GM12891 (cell line): Measurements from ENCODE around the gene SFXN3.

Experiments used
- POLR2A ChIP-seq: IDR thresholded peaks from 2 replicates; pipeline ENCODE4 v1.6.1; 2011; ENCODE audit warnings: low read depth, low read length, control low read depth
- POLR2AphosphoS5 ChIP-seq: IDR thresholded peaks from 2 replicates; pipeline ENCODE4 v1.6.1; 2011; ENCODE audit warnings: low read depth, low read length, control low read depth

DNA sequence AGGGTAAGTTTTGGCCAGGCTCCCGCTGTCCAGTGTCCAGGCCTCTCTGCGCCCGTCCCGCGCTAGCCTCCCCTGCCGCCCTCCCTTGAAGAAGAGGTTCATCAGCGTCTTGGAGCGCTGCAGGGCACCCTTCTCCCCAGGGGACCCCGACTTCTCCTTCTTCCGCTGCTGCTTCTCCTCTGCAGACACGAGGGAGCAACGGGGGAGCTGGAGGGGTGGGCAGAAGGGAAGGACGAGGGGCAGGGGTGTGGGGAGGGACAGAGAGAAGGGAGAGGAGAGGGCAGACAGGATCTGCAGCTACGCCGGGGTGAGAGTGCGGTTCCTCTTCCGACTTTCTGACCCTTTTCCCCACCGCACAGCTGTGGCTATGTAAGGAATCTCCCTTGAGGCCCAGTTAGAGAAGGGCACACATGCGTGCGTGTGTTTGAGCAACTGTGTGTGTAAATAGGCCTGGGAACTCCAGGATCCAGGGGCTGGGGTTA lies 12.9 kb upstream of the SFXN3 start:
- no peak for TF ChIP-seq POLR2A
- no peak for TF ChIP-seq POLR2AphosphoS5
